H1 (cell line): ENCODE measurements around the gene RNF31. TPM values are rescaled to one million over a fixed set of nuclear protein-coding genes. Genes with fewer than 3 reads are reported as not detected.

Source experiments
- polyA plus RNA-seq, 7 experiments: library from polyadenylated mRNA; depleted of rRNA in 3 of 7; stranded (reverse) in 5 of 7; unstranded in 2 of 7; fragments of >200 nt in 5 of 7; fragments of 200-250 nt in 2 of 7; gene quantifications; 1 replicate in 5 of 7; 2 replicates in 1 of 7; 4 replicates in 1 of 7; pipeline versions ENCODE4 v1.2.1 to v1.2.3, GENCODE V29; 2011 to 2013; ENCODE audit warnings: missing spikeins in 2 of 7, mixed read lengths in 2 of 7
- total RNA-seq: library from RNA; stranded (reverse); fragmentation: NEBNext Ultra II Directional; extraction: Animal tissue kit (Norgen Biotek cat#: 25700); gene quantifications from 2 replicates; pipeline ENCODE4 v1.2.1, GENCODE V29; 2021
- TF ChIP-seq, protein P1 (sequence below), 3 experiments: IDR thresholded peaks; 1 replicate in 2 of 3; 2 replicates in 1 of 3; pipeline versions ENCODE4 v1.5.1 to v1.6.1; 2011; ENCODE audit warnings: low read length in 3 of 3, mild to moderate bottlenecking in 3 of 3, inconsistent platforms in 2 of 3, low read depth in 1 of 3, moderate library complexity in 1 of 3; ENCODE audit not compliant: insufficient read depth in 1 of 3; ENCODE audit errors: control extremely low read depth in 1 of 3

RNF31 gene
- total and polyA plus RNA-seq, 2 of the 8 experiments (the other 6 are each of a cell fraction or from before 2014, with no cell fraction given): 17.5 to 72.0 TPM

DNA sequence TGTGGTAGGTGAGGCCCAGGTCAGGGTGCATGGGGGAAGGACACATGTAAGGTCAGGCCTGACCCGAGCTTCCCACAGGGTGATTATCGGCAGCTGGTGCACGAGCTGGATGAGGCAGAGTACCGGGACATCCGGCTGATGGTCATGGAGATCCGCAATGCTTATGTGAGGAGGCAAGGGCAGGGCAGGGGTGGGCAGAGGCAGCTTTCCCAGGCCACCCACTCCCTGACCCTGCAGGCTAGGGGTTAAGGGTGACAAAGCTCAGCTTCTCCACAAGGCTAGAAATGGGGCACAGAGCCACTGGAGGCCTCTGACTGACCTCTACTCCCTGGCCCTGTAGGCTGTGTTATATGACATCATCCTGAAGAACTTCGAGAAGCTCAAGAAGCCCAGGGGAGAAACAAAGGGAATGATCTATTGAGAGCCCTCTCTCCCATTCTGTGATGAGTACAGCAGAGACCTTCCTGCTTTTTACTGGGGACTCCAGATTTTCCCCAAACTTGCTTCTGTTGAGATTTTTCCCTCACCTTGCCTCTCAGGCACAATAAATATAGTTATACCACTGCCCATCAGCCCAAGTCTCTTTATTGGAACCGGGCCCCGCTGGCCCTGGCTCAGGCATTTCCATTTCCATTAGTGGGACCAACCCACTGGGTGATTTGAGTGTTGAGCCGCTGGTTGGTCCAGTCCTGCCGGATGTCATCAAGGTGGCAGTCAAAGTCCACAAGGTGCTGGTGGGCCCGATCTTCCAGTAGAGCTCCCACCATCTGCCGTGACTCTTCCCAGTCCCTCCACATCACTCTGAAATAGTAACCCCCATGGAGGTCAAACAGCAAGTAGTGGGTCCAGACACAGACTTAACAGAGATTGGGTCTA is 8.7 kb upstream of the RNF31 start (continued):
- TF ChIP-seq, protein P1, sequence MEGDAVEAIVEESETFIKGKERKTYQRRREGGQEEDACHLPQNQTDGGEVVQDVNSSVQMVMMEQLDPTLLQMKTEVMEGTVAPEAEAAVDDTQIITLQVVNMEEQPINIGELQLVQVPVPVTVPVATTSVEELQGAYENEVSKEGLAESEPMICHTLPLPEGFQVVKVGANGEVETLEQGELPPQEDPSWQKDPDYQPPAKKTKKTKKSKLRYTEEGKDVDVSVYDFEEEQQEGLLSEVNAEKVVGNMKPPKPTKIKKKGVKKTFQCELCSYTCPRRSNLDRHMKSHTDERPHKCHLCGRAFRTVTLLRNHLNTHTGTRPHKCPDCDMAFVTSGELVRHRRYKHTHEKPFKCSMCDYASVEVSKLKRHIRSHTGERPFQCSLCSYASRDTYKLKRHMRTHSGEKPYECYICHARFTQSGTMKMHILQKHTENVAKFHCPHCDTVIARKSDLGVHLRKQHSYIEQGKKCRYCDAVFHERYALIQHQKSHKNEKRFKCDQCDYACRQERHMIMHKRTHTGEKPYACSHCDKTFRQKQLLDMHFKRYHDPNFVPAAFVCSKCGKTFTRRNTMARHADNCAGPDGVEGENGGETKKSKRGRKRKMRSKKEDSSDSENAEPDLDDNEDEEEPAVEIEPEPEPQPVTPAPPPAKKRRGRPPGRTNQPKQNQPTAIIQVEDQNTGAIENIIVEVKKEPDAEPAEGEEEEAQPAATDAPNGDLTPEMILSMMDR (IDR thresholded peaks at IDR 0.05; ENCODE audit: control extremely low read depth in 1 of 3, insufficient read depth in 1 of 3, low read depth in 1 of 3, low read length in 3 of 3): no peak
- TF ChIP-seq, all 59 proteins: peak for 0
